ENCODE results near the gene TBC1D3G.
"Not testable (repeated sequence)": the region's sequence is repeated elsewhere in the genome, so short reads cannot be mapped to it uniquely, and the experiment has no call there.

TBC1D3G gene

DNA sequence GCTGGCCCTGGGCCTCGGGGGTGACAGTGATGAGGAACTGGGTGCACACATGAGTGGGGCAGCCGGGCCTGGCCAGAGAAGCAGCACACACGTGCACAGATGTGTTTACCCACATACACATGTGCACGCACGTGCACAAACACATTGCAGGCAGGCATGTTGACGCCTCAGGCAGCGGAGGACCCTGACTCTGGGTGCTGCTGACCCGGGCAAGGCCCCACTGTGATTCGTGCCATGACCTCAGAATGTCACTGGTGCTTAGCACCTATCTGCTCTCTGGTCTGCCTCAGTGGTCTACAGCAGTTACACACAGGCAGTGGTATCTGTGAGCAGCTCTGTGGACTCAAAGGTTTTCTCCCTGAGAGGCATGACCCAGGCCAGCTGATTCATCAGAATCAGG is at the start of gene TBC1D3G:
Gene TBC1D3G (plus strand): TSS at position 301 of the 400 bp plus-strand sequence. CDS start 1,528 bp downstream, outside the sequence.
- DNase-seq (ENCODE audit: low read depth); H3K36me3 ChIP-seq (ENCODE audit: control insufficient read depth, insufficient read depth, low read length, severe bottlenecking): not testable (repeated sequence)

DNA sequence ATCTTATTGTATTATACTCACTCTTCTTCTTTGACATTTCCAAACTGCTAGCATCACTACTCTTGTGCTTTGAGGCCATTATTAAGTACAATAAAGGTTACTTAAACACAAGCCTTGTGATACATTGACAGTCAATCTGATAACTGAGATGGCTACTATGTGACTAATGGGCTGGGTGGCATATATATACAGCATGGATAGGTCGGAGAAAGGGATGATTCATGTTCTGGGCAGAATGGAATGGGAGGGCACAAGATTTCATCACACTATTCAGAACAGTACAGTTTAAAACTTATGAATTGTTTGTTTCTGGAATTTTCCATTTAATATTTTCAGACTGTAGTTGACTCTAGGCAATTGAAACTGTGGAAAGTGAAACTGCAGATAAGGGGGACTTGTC is 40.4 kb upstream of the TBC1D3G start:
- not testable (repeated sequence) for H3K4me1 ChIP-seq (ENCODE audit: control insufficient read depth, insufficient read depth, low read length); DNase-seq (ENCODE audit: low read depth); H3K4me3 ChIP-seq (ENCODE audit: low read length); H3K36me3 ChIP-seq (ENCODE audit: control insufficient read depth, insufficient read depth, low read length, severe bottlenecking); H3K9ac ChIP-seq (ENCODE audit: low read length); H3K9me3 ChIP-seq (ENCODE audit: control insufficient read depth, low read length); H3K27me3 ChIP-seq (replicated peaks; ENCODE audit: control insufficient read depth, insufficient read depth, low read length)

More for the DNA sequence above, at the start of gene TBC1D3G:
- H3K9ac ChIP-seq (ENCODE audit: low read length); H3K9me3 ChIP-seq (ENCODE audit: control insufficient read depth, low read length); H3K4me3 ChIP-seq (ENCODE audit: low read length); H3K27me3 ChIP-seq (replicated peaks; ENCODE audit: control insufficient read depth, insufficient read depth, low read length); H3K4me1 ChIP-seq (ENCODE audit: control insufficient read depth, insufficient read depth, low read length): not testable (repeated sequence)

DNA sequence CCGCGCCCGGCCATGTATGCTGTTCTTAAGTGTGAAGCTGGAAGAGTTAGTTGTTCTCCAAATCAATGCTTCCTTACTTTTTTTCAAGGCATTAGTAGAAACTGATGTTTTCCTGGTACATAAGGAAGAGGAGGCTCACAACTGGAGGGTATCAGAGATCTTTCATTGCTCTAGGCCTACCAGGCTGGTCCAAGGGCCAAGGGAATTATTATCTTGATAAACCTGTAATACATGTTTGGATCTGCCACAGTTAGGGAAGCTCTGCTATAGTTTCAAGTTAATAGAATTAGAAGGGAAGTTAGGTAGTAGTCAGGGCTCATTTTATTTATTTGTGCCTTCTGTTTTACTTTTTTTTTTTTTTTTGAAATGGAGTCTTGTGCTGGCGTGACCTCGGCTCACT is 39.5 kb upstream of the TBC1D3G start:
- not testable (repeated sequence) for H3K4me1 ChIP-seq (ENCODE audit: control insufficient read depth, insufficient read depth, low read length); H3K9me3 ChIP-seq (ENCODE audit: control insufficient read depth, low read length); H3K27me3 ChIP-seq (replicated peaks; ENCODE audit: control insufficient read depth, insufficient read depth, low read length); H3K4me3 ChIP-seq (ENCODE audit: low read length); DNase-seq (ENCODE audit: low read depth); H3K9ac ChIP-seq (ENCODE audit: low read length); H3K36me3 ChIP-seq (ENCODE audit: control insufficient read depth, insufficient read depth, low read length, severe bottlenecking)

DNA sequence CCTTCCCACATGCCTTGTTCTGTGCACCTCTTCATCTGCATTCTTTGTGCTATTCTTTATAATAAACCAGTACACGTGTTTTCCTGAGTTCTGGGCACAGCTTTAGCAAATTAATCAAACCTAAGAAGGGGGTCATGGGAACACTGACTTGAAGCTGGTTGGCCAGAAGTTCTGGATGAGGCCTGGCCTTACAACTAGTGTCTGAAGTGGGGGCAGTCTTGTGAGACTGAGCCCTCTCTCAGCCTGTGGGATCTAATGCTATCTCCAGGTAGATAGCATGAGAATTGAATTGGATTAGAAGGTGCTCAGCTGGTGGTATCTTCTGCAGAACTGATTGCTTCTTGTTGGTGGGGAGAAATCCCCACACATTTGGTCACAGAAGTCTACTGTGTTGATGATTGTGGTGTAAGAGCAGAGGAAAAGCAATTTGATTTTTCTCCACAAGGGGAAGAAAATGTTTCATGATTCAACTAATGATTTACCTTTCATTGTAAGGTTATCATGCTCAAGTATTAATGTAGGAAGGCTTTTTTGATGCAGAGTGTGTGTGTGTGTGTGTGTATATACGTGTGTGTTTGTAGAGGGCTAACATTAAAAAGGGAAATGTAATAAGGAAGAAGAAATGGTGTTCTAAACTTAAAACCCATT is 33.6 kb upstream of the TBC1D3G start:
- not testable (repeated sequence) for H3K27me3 ChIP-seq (replicated peaks; ENCODE audit: control insufficient read depth, insufficient read depth, low read length); H3K36me3 ChIP-seq (ENCODE audit: control insufficient read depth, insufficient read depth, low read length, severe bottlenecking); H3K4me3 ChIP-seq (ENCODE audit: low read length); H3K4me1 ChIP-seq (ENCODE audit: control insufficient read depth, insufficient read depth, low read length); H3K9ac ChIP-seq (ENCODE audit: low read length); DNase-seq (ENCODE audit: low read depth); H3K9me3 ChIP-seq (ENCODE audit: control insufficient read depth, low read length)

GRCh38 chr17:36295161-36295560 is 28.5 kb upstream of the TBC1D3G start:
- not testable (repeated sequence) for H3K4me1 ChIP-seq (ENCODE audit: control insufficient read depth, insufficient read depth, low read length)

DNA sequence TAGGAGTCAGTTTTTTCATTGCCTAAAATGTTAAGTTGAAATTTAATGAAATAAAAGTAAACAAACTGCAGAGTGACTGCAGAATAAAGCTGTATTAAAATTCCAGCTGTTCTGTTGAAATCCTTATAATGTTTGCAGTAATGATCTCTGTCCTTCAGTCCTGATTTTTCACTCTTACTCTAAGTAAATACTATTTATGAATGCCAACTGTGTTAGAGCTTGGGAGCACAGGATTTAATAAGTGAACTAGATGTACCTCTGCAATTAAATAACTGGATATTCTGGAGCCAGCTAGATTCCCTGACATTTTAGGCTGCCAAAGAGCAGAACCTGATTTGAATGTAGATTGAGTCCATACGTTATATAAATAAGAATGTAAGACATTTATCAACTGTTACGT is 7.9 kb upstream of the TBC1D3G start:
- not testable (repeated sequence) for DNase-seq (ENCODE audit: low read depth); H3K27me3 ChIP-seq (replicated peaks; ENCODE audit: control insufficient read depth, insufficient read depth, low read length); H3K4me1 ChIP-seq (ENCODE audit: control insufficient read depth, insufficient read depth, low read length); H3K36me3 ChIP-seq (ENCODE audit: control insufficient read depth, insufficient read depth, low read length, severe bottlenecking); H3K9ac ChIP-seq (ENCODE audit: low read length); H3K9me3 ChIP-seq (ENCODE audit: control insufficient read depth, low read length); H3K4me3 ChIP-seq (ENCODE audit: low read length)

More at GRCh38 chr17:36295161-36295560, 28.5 kb upstream of the TBC1D3G start:
- not testable (repeated sequence) for H3K36me3 ChIP-seq (ENCODE audit: control insufficient read depth, insufficient read depth, low read length, severe bottlenecking); H3K9me3 ChIP-seq (ENCODE audit: control insufficient read depth, low read length); H3K27me3 ChIP-seq (replicated peaks; ENCODE audit: control insufficient read depth, insufficient read depth, low read length); H3K4me3 ChIP-seq (ENCODE audit: low read length); H3K9ac ChIP-seq (ENCODE audit: low read length); DNase-seq (ENCODE audit: low read depth)

DNA sequence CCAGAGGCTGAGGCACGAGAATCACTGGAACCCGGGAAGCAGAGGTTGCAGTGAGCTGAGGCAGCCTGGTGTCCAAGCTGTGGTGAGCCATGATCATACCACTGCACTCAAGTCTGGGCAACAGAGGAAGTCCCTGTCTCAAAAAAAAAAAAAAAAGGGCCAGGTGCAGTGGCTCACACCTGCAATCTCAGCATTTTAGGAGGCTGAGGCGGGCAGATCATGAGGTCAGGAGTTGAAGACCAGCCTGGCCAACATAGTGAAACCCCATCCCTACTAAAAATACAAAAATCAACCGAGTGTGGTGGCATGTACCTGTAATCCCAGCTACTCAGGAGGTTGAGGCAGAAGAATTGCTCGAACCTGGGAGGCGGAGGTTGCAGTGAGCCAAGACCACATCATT is 38.8 kb downstream of the TBC1D3G start:
- H3K9me3 ChIP-seq (ENCODE audit: control insufficient read depth, low read length); H3K4me3 ChIP-seq (ENCODE audit: low read length); H3K4me1 ChIP-seq (ENCODE audit: control insufficient read depth, insufficient read depth, low read length); DNase-seq (ENCODE audit: low read depth); H3K9ac ChIP-seq (ENCODE audit: low read length); H3K36me3 ChIP-seq (ENCODE audit: control insufficient read depth, insufficient read depth, low read length, severe bottlenecking); H3K27me3 ChIP-seq (replicated peaks; ENCODE audit: control insufficient read depth, insufficient read depth, low read length): not testable (repeated sequence)

DNA sequence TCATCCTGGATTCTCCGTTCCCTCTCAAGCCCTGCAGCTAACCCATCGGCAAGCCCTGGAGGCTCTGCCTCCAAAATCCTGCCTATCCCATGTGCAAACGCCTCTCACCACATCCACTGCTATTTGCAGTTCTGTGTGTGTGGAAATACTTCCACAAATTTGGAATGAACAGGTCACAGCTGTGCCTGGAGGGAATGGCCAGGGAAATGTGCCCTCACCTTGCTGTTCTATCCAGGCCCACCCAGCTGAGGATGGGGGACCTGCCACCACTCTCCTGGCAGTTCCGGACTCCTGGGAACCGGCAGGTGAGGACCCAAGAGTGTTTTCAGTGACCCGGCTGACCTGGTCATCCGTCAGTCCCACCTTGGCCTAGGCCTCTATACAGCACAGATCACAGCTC is 52.3 kb downstream of the TBC1D3G start:
- not testable (repeated sequence) for H3K9ac ChIP-seq (ENCODE audit: low read length); H3K4me3 ChIP-seq (ENCODE audit: low read length); H3K4me1 ChIP-seq (ENCODE audit: control insufficient read depth, insufficient read depth, low read length); DNase-seq (ENCODE audit: low read depth); H3K27me3 ChIP-seq (replicated peaks; ENCODE audit: control insufficient read depth, insufficient read depth, low read length); H3K9me3 ChIP-seq (ENCODE audit: control insufficient read depth, low read length); H3K36me3 ChIP-seq (ENCODE audit: control insufficient read depth, insufficient read depth, low read length, severe bottlenecking)

Measured in adipocyte (in vitro differentiated cells).